Peyer's patch (tissue), 4 donors: ENCODE measurements around the gene PDZD8. TPM values are rescaled to one million over a fixed set of nuclear protein-coding genes. Genes with fewer than 3 reads are reported as not detected.

Source experiments
- DNase-seq, 3 donors: peaks; one replicate each; pipeline ENCODE4 v3.0.0-alpha.2; 2017 to 2019
- H3K27ac ChIP-seq, 4 donors: fragments of 200-600 bp; sonication (generic); one replicate each; pipeline ENCODE4 v1.5.1; 2016 to 2019
- H3K27me3 ChIP-seq, 2 donors: fragments of 200-600 bp; sonication (generic); one replicate each; pipeline ENCODE4 v1.5.1; 2019
- H3K36me3 ChIP-seq, 3 donors: fragments of 200-600 bp; sonication (generic); one replicate each; pipeline ENCODE4 v1.5.1; 2016 to 2019
- H3K4me1 ChIP-seq, 4 donors: fragments of 200-600 bp; sonication (generic); one replicate each; pipeline ENCODE4 v1.5.1; 2016 to 2019
- H3K4me3 ChIP-seq, 4 donors: fragments of 200-600 bp; sonication (generic); 1 replicate in 3 of 4; 2 replicates in 1 of 4; pipeline ENCODE4 v1.5.1; 2016 to 2019; ENCODE audit warnings: mild to moderate bottlenecking in 1 of 4
- H3K9me3 ChIP-seq, 4 donors: fragments of 200-600 bp; sonication (generic); one replicate each; pipeline ENCODE4 v1.5.1; 2016 to 2019; ENCODE audit warnings: mild to moderate bottlenecking in 1 of 4
- POLR2A ChIP-seq, 2 donors: fragments of 450-650 bp; IDR thresholded peaks; one replicate each; pipeline ENCODE4 v1.5.1; 2017; ENCODE audit warnings: antibody characterized with exemption in 2 of 2, mild to moderate bottlenecking in 2 of 2, moderate library complexity in 2 of 2
- total RNA-seq, 4 donors: library from RNA; depleted of rRNA; stranded (reverse); fragments of >200 nt; gene quantifications; one replicate each; pipeline ENCODE4 v1.1.0, GENCODE V29; 2016
- TF ChIP-seq, protein P1 (sequence below), 6 experiments: fragments of 450-650 bp in 4 of 6; fragments of 200-600 bp in 2 of 6; sonication (generic) in 1 of 6; IDR thresholded peaks; one replicate each; pipeline ENCODE4 v1.5.1; 2017 to 2019; ENCODE audit warnings: antibody characterized with exemption in 6 of 6, mild to moderate bottlenecking in 3 of 6, moderate library complexity in 1 of 6

The PDZD8 gene
- total RNA-seq, 4 donors from 2014 or later, result 50.3 to 91.4 (median 72.0) TPM

DNA sequence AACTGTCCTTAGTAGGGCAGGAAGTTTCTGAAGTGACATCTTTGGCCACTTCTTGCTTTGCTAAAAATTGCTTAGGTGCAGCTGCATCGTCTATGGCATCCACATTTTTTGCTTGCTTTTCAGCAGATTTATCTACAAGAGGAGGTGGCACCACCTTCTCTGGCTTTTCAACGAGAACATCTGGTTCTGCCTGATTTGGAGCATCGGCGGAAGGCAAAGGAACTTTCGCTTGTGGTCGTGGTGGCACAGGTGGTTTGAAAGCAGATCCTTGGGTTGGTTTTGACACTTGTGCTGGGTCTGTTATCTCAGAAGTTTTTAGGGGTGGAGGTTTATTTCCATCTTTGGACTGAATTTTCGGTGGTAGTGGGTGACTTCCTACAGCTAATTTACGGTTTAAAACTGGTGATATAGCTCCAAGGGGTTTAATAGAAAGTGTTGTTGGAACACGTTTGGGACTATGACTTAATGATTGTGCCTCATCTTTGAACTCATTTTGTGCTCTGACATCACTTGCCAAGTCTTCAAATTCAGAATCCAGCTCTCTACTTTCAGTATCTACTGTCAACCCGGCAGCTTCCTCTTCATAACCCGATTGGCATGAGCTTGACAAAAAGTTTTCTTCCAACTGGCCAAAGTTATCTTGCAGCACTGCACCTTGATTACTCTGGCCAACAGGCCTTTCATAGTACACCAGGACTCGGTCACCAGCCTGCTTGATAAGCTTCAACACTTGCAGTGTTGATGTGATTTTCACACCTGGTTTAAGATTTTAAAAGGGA is 90.3 kb downstream of the PDZD8 start:
- Histone ChIP-seq H3K36me3 (peaks cover 0 to 34% (median 0%) of the 10 kb centered on the region in 3 donors), H3K27me3 (no peaks in the 10 kb centered on the region), H3K4me3 (no peak overlapping the region), H3K27ac (no peak overlapping the region), H3K9me3 (no peaks in the 10 kb centered on the region), H3K4me1 (no peaks in the 10 kb centered on the region)
- no peak for DNase-seq
- TF ChIP-seq, protein P1, sequence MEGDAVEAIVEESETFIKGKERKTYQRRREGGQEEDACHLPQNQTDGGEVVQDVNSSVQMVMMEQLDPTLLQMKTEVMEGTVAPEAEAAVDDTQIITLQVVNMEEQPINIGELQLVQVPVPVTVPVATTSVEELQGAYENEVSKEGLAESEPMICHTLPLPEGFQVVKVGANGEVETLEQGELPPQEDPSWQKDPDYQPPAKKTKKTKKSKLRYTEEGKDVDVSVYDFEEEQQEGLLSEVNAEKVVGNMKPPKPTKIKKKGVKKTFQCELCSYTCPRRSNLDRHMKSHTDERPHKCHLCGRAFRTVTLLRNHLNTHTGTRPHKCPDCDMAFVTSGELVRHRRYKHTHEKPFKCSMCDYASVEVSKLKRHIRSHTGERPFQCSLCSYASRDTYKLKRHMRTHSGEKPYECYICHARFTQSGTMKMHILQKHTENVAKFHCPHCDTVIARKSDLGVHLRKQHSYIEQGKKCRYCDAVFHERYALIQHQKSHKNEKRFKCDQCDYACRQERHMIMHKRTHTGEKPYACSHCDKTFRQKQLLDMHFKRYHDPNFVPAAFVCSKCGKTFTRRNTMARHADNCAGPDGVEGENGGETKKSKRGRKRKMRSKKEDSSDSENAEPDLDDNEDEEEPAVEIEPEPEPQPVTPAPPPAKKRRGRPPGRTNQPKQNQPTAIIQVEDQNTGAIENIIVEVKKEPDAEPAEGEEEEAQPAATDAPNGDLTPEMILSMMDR (IDR thresholded peaks at IDR 0.05), result no peak
- TF ChIP-seq POLR2A (IDR thresholded peaks at IDR 0.05), result no peak

DNA sequence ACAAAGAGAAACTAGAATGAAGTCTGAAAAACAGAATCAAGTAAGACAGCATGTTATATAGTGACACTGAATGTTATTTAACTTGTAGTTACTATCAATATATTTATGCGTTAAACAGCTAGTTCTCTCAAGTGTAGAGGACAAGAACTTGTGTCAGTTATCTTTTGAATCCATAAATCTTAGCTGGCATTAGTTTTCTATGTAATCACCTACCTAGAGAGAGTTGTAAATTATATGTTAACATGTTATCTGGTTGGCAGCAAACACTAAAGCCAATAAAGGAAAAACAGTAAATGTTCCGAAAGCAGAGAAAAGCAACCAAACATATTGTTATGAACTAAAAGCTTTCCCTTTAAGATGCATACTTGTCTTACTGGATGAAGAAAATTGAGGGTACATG is 97.6 kb downstream of the PDZD8 start:
- TF ChIP-seq POLR2A (IDR thresholded peaks at IDR 0.05), result no peak
- TF ChIP-seq, protein P1 (IDR thresholded peaks at IDR 0.05), result no peak

DNA sequence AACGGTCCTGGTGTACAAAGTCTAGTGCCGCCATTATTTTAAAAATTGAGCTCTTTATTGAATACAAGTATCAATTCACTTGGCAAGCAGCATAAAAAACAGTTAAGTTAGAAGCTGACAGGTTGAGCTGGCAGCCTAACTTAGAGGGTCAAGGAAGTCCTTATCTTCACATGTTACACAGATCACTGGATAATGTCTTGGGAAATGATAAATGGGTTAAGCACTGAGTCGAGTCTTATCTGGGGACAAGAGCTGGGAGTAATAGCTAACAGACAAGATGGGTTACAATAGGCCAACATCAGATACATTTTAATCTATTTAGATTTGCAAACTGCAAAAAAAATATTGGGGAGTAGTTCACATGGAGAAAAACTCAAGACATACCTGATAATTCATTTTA is 100.1 kb downstream of the PDZD8 start:
- Histone ChIP-seq H3K4me3 (no peak overlapping the region), H3K36me3 (peaks cover 0 to 7% (median 0%) of the 10 kb centered on the region in 3 donors), H3K27ac (no peak overlapping the region), H3K9me3 (no peaks in the 10 kb centered on the region), H3K4me1 (no peaks in the 10 kb centered on the region), H3K27me3 (no peaks in the 10 kb centered on the region)
- no peak for DNase-seq
- TF ChIP-seq, protein P1 (IDR thresholded peaks at IDR 0.05), result no peak
- TF ChIP-seq POLR2A (IDR thresholded peaks at IDR 0.05), result no peak

More for the DNA sequence above, 97.6 kb downstream of the PDZD8 start:
- Histone ChIP-seq H3K4me3 (no peak overlapping the region), H3K27ac (no peak overlapping the region), H3K4me1 (no peaks in the 10 kb centered on the region), H3K36me3 (peaks cover 0 to 7% (median 0%) of the 10 kb centered on the region in 3 donors), H3K27me3 (no peaks in the 10 kb centered on the region), H3K9me3 (no peaks in the 10 kb centered on the region)
- DNase-seq, result no peak

DNA sequence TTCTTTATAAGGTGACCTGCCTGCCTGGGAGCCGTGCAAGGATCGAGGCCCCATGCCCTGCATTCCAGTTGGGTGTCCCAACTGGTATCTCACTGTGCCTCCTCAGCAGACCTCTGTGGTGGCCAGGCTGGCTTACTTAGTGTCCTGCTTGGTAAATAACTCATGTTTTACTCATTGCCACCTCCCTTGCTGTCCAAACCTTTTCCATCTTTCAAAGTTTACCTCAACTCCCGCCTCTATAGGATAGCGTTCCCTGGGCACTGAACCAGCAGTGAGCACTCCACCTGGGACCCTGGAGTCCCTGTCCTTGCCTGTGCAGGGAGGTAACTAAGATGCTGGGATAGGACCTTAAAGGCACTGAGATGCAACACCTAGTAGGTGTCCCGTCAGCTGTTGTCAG is 100.7 kb downstream of the PDZD8 start:
- Histone ChIP-seq H3K4me3 (no peak overlapping the region), H3K27me3 (no peaks in the 10 kb centered on the region), H3K4me1 (no peaks in the 10 kb centered on the region), H3K27ac (no peak overlapping the region), H3K9me3 (no peaks in the 10 kb centered on the region), H3K36me3 (peaks cover 0 to 2% (median 0%) of the 10 kb centered on the region in 3 donors)
- DNase-seq, result no peak
- TF ChIP-seq POLR2A (IDR thresholded peaks at IDR 0.05), result no peak
- TF ChIP-seq, protein P1 (IDR thresholded peaks at IDR 0.05), result no peak

DNA sequence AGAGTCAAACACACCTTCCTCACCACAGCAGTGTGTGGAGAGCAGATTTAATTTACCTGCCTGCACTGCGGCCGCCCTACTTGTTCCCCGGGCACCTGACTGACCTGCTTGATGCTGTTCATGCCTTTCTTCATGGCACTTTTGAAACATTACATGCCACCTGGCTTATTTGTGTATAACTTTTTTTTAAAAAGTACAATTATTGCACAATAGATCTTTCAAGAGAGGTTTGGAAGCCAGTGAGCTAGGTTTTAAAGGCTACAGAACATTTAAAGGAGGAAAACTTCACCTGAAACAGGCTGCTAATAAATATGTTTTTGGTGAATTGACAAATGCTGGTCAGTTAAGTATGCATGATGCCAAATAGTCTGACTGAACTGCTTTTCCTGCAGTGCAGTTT is 101.3 kb downstream of the PDZD8 start:
- Histone ChIP-seq H3K4me1 (no peaks in the 10 kb centered on the region), H3K9me3 (no peaks in the 10 kb centered on the region), H3K4me3 (no peak overlapping the region), H3K27ac (no peak overlapping the region), H3K27me3 (no peaks in the 10 kb centered on the region), H3K36me3 (no peaks in the 10 kb centered on the region)
- TF ChIP-seq POLR2A (IDR thresholded peaks at IDR 0.05), result no peak
- no peak for DNase-seq

DNA sequence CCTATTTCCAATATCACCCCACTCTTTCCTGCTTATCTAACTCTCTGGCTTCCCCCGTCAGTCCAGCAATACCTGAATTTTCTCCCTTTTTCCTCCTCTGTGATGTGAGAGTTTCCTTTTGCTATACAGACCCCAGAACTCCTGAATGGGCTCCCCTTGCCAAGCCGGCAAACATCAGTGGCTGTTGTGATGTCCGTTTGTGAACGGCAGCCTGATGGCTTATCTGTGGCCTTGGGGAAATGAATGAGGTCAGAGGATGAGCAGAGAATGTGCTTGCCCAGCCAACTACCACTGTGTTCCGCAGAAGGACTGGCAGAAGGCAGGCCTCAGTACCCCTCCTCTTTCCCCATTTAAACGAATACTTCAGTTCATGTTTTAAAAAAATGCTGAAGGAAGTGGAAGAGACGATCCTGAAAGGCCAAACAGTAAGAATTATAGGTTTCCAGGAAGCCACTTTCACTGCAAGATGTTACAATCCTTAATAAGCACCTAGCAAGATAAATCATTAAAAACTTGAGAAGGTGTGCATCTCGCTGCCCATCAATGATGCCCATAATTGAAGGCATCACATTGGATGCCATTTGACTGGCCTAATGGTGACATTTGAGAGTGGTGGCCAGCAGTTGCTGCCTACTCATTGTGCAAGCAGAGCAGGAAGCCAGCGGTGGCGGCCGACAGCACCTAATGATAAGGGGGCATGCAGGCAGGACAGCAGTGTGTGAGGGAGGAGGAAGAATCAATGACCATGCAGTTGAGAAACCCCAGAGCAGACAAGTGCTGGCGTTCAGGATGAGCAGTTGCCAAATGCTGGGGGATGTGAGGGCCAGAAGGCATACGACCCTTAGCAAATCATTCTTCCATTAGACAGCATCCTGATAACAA is 102.8 kb downstream of the PDZD8 start:
- Histone ChIP-seq H3K4me1 (no peaks in the 10 kb centered on the region), H3K27ac (no peak overlapping the region), H3K9me3 (no peaks in the 10 kb centered on the region), H3K4me3 (no peak overlapping the region), H3K36me3 (no peaks in the 10 kb centered on the region), H3K27me3 (no peaks in the 10 kb centered on the region)
- TF ChIP-seq, protein P1 (IDR thresholded peaks at IDR 0.05), result no peak
- no peak for TF ChIP-seq POLR2A (IDR thresholded peaks at IDR 0.05)
- DNase-seq, result no peak
